ENCODE results near the gene CBFA2T3. TPM values are rescaled to one million over a fixed set of nuclear protein-coding genes. Genes with fewer than 3 reads are reported as not detected.
A peak's percentile ranks its signal among the peaks of the same experiment; 100 is the strongest.

The CBFA2T3 gene
- polyA plus RNA-seq, 3 donors: 5.3 to 32.2 (median 6.2) TPM

DNA sequence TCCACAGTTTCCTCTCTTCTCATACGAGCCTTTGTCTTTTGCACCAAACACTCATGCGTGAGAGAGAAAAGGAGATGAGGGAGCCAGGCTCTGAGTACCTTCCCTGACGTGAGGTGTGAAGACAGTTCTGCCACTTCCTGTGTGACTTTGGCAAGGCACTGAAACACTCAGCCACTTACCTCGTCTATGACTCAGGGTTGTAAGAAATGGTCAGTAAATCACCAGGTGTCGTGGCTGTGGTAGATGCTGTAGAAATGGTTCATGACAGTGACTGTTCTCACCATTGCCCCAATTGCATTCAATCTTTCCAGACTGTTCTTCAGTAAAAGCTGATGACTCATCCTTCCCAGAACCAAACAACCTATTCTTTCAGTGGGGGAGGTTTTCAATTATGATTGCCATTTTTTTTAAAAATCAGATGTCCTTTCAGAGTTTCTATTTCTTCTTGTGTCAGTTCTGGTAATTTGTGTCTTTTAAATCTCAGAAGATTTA is 49.2 kb upstream of the CBFA2T3 start:
- no peak overlapping the region for H3K4me3 Mint-ChIP-seq
- TF ChIP-seq, protein P1, sequence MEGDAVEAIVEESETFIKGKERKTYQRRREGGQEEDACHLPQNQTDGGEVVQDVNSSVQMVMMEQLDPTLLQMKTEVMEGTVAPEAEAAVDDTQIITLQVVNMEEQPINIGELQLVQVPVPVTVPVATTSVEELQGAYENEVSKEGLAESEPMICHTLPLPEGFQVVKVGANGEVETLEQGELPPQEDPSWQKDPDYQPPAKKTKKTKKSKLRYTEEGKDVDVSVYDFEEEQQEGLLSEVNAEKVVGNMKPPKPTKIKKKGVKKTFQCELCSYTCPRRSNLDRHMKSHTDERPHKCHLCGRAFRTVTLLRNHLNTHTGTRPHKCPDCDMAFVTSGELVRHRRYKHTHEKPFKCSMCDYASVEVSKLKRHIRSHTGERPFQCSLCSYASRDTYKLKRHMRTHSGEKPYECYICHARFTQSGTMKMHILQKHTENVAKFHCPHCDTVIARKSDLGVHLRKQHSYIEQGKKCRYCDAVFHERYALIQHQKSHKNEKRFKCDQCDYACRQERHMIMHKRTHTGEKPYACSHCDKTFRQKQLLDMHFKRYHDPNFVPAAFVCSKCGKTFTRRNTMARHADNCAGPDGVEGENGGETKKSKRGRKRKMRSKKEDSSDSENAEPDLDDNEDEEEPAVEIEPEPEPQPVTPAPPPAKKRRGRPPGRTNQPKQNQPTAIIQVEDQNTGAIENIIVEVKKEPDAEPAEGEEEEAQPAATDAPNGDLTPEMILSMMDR (IDR thresholded peaks at IDR 0.05): no peak
- Histone ChIP-seq H3K9me3 (replicated peaks in 1 of 2; ENCODE audit: control insufficient read depth in 1 of 2, insufficient read depth in 1 of 2, low read length in 2 of 2) (peaks cover 9 to 12% of the 10 kb centered on the region in 2 donors), H4K20me1 (ENCODE audit: insufficient read depth, low read length) (no peaks in the 10 kb centered on the region), H3K9ac (ENCODE audit: insufficient read depth, low read length, poor library complexity, severe bottlenecking) (no peak overlapping the region), H3K27me3 (ENCODE audit: control insufficient read depth in 2 of 2, insufficient read depth in 2 of 2, low read length in 2 of 2) (no peaks in the 10 kb centered on the region), H2AFZ (ENCODE audit: insufficient read depth, low read depth, low read length, poor library complexity, severe bottlenecking) (no peak overlapping the region), H3K36me3 (replicated peaks in 1 of 2; ENCODE audit: control insufficient read depth in 1 of 2, insufficient read depth in 2 of 2, low read length in 2 of 2) (no peaks in the 10 kb centered on the region), H3K4me1 (ENCODE audit: control insufficient read depth in 1 of 2, insufficient read depth in 2 of 2, low read length in 2 of 2) (peaks cover 3 to 4% of the 10 kb centered on the region in 2 donors), H3K4me2 (replicated peaks; ENCODE audit: extremely low read depth, low read length, poor library complexity, severe bottlenecking) (no peak overlapping the region), H3K27ac (ENCODE audit: low read depth in 1 of 2, low read length in 2 of 2) (no peak overlapping the region), H3K79me2 (ENCODE audit: insufficient read depth, low read length) (no peaks in the 10 kb centered on the region), H3K4me3 (replicated peaks in 1 of 3; ENCODE audit: low read depth in 2 of 3, low read length in 3 of 3) (no peak overlapping the region)
- H3K27me3 Mint-ChIP-seq (ENCODE audit: low read depth in 3 of 3): peaks cover 4 to 9% (median 6%) of the 10 kb centered on the region in 3 donors
- DNase-seq: peak; percentile 4 to 46 (median 14)
- no peak overlapping the region for H3K27ac Mint-ChIP-seq
- peaks cover 5 to 22% (median 17%) of the 10 kb centered on the region in 7 donors for H3K9me3 Mint-ChIP-seq
- H3K4me1 Mint-ChIP-seq: peaks cover 5% of the 10 kb centered on the region
- intact Hi-C loops (cut with micrococcal nuclease): no loop called here
- peaks cover 0 to 3% of the 10 kb centered on the region in 2 donors for H3K36me3 Mint-ChIP-seq
- no CpG with 5 or more reads among the region's 5 CpGs for WGBS (ENCODE audit: insufficient coverage)

DNA sequence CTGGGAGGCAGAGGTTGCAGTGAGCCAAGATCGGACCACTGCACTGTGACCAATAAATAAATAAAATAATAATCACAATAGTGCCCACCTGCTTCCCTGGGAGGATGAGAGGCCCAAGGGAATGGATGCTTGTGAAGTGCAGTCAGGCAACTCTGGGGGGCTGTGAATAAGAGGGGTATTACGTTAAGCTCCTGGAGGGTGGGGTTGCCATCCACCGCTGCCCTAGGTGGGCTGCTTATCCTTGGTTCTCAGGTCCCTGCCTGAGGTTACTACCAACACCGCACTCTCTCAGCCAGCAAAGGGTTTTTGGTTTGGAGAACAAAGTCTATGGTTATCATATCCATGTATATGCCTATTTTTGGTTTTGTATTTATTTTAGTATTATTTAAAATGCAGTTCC is 48.6 kb upstream of the CBFA2T3 start:
- H3K4me1 Mint-ChIP-seq: peaks cover 2% of the 10 kb centered on the region
- Histone ChIP-seq H3K9me3 (replicated peaks in 1 of 2; ENCODE audit: control insufficient read depth in 1 of 2, insufficient read depth in 1 of 2, low read length in 2 of 2) (peaks cover 6 to 12% of the 10 kb centered on the region in 2 donors), H4K20me1 (ENCODE audit: insufficient read depth, low read length) (no peaks in the 10 kb centered on the region), H2AFZ (ENCODE audit: insufficient read depth, low read depth, low read length, poor library complexity, severe bottlenecking) (no peak overlapping the region), H3K4me1 (ENCODE audit: control insufficient read depth in 1 of 2, insufficient read depth in 2 of 2, low read length in 2 of 2) (no peaks in the 10 kb centered on the region), H3K27ac (ENCODE audit: low read depth in 1 of 2, low read length in 2 of 2) (no peak overlapping the region), H3K27me3 (ENCODE audit: control insufficient read depth in 2 of 2, insufficient read depth in 2 of 2, low read length in 2 of 2) (no peaks in the 10 kb centered on the region), H3K4me3 (replicated peaks in 1 of 3; ENCODE audit: low read depth in 2 of 3, low read length in 3 of 3) (no peak overlapping the region), H3K4me2 (replicated peaks; ENCODE audit: extremely low read depth, low read length, poor library complexity, severe bottlenecking) (no peak overlapping the region), H3K79me2 (ENCODE audit: insufficient read depth, low read length) (no peaks in the 10 kb centered on the region), H3K9ac (ENCODE audit: insufficient read depth, low read length, poor library complexity, severe bottlenecking) (no peak overlapping the region), H3K36me3 (replicated peaks in 1 of 2; ENCODE audit: control insufficient read depth in 1 of 2, insufficient read depth in 2 of 2, low read length in 2 of 2) (no peaks in the 10 kb centered on the region)
- TF ChIP-seq, protein P1 (IDR thresholded peaks at IDR 0.05): no peak
- no peak overlapping the region for H3K4me3 Mint-ChIP-seq
- intact Hi-C loops (cut with micrococcal nuclease): no loop called here
- H3K9me3 Mint-ChIP-seq: peaks cover 5 to 18% (median 12%) of the 10 kb centered on the region in 7 donors
- peak overlapping the region in 1 of 7 donors; percentile 26 for H3K27ac Mint-ChIP-seq
- peaks cover 4 to 9% (median 4%) of the 10 kb centered on the region in 3 donors for H3K27me3 Mint-ChIP-seq (ENCODE audit: low read depth in 3 of 3)
- no peak for DNase-seq
- WGBS (ENCODE audit: insufficient coverage): no CpG with 5 or more reads among the region's 4 CpGs
- no peaks in the 10 kb centered on the region for H3K36me3 Mint-ChIP-seq

Measured in CD14-positive monocyte (primary cell).